Lung (tissue), 12 donors: Measurements from ENCODE around the gene RGS7. TPM values are rescaled to one million over a fixed set of nuclear protein-coding genes. Genes with fewer than 3 reads are reported as not detected.

Experiments
- ATAC-seq: fragments of 200-7000 bp; cut with Tn5 transposase; one replicate; pipeline ENCODE4 v1.9.1; 2020; ENCODE audit warnings: moderate number of reproducible peaks; ENCODE audit not compliant: insufficient read depth, low FRiP score
- DNase-seq, 3 donors: peaks; one replicate each; pipeline ENCODE4 v3.0.0-alpha.2; 2013 to 2017
- H3K27ac ChIP-seq, 2 donors: one replicate each; pipeline ENCODE4 v1.5.1; 2013; ENCODE audit warnings: mild to moderate bottlenecking in 2 of 2, moderate library complexity in 2 of 2, control low read depth in 1 of 2, inconsistent platforms in 1 of 2, low read depth in 1 of 2, low read length in 1 of 2
- H3K27me3 ChIP-seq, 3 donors: one replicate each; pipeline ENCODE4 v1.5.1; 2013; ENCODE audit warnings: low read length in 2 of 3; ENCODE audit not compliant: control insufficient read depth in 3 of 3, insufficient read depth in 3 of 3
- H3K36me3 ChIP-seq, 4 donors: one replicate each; pipeline ENCODE4 v1.5.1; 2013; ENCODE audit warnings: low read length in 4 of 4, mild to moderate bottlenecking in 1 of 4, moderate library complexity in 1 of 4; ENCODE audit not compliant: control insufficient read depth in 4 of 4, insufficient read depth in 4 of 4
- H3K4me1 ChIP-seq, 5 donors: one replicate each; pipeline ENCODE4 v1.5.1; 2013; ENCODE audit warnings: low read length in 5 of 5, mild to moderate bottlenecking in 2 of 5, moderate library complexity in 1 of 5; ENCODE audit not compliant: control insufficient read depth in 5 of 5, insufficient read depth in 5 of 5
- H3K4me3 ChIP-seq: one replicate; pipeline ENCODE4 v1.5.1; 2013; ENCODE audit warnings: mild to moderate bottlenecking, control low read depth, moderate library complexity
- H3K9ac ChIP-seq, 2 donors: one replicate each; pipeline ENCODE4 v1.5.1; 2013; ENCODE audit warnings: low read length in 2 of 2, control low read depth in 1 of 2; ENCODE audit not compliant: insufficient read depth in 1 of 2
- H3K9me3 ChIP-seq, 4 donors: one replicate each; pipeline ENCODE4 v1.5.1; 2013; ENCODE audit warnings: low read length in 3 of 4, mild to moderate bottlenecking in 1 of 4, moderate library complexity in 1 of 4; ENCODE audit not compliant: control insufficient read depth in 4 of 4, insufficient read depth in 3 of 4
- CTCF ChIP-seq: IDR thresholded peaks from 2 replicates; pipeline ENCODE4 v1.5.1; 2012; ENCODE audit warnings: mild to moderate bottlenecking; ENCODE audit errors: control extremely low read depth, extremely low read depth
- WGBS, 2 donors: extraction: QIAGEN DNeasy Blood & Tissue Kit; methylation state at CpG; one replicate each; pipeline ENCODE4 v1.1.7; 2013; 5-methylcytosine and 5-hydroxymethylcytosine counted together
- polyA plus RNA-seq, 2 donors: library from polyadenylated mRNA; stranded (reverse); fragments of 200-250 nt; gene quantifications; one replicate each; pipeline ENCODE4 v1.2.1, GENCODE V29; 2013
- total RNA-seq, 2 donors: library from RNA; depleted of rRNA in 1 of 2; stranded (reverse); fragments of >200 nt in 1 of 2; gene quantifications; one replicate each; pipeline ENCODE4 v1.2.1, GENCODE V29; 2014 to 2021
- donor health status: control.
- donor health status: control.
- donor health status: Bipolar disorder and iron deficiency.
- donor health status: healthy.
- donor health status: DM: yes; HTN: yes; CAD: no.

Gene RGS7
- total and polyA plus RNA-seq, 4 donors = 0.06 to 0.25 (median 0.08) TPM; not detected in 1

DNA sequence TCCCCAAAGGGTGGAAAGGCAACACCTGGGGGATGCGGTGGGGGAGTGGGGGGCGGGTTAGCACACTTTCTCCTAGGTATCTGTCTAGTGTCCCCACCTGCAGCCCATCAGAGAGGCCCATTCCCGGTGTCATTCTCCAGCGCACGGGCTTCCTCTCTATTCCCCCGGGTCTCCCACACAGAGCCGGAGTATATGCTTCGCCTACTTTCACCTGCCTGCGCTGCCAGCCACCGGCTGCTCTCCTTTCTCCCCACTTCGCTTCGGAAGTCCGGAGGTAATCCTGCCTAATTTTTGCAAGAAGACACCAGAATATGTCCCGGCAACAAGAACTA lies 852 bp downstream of the RGS7 start:
- no peak overlapping the region for H3K27ac ChIP-seq
- TF ChIP-seq CTCF = no peak
- no peak for ATAC-seq
- H3K4me1 ChIP-seq = peaks cover 0 to 9% (median 0%) of the 10 kb centered on the region in 5 donors
- H3K27me3 ChIP-seq = peaks cover 0 to 31% (median 10%) of the 10 kb centered on the region in 3 donors
- 6% methylated on average over 14 of the region's 14 CpGs for WGBS, 2 donors
- no peaks in the 10 kb centered on the region for H3K9me3 ChIP-seq
- no peak overlapping the region for H3K9ac ChIP-seq
- H3K36me3 ChIP-seq = no peaks in the 10 kb centered on the region
- no peak overlapping the region for H3K4me3 ChIP-seq
- peak in 1 of 3 donors; percentile 4 for DNase-seq

GRCh38 chr1:241355311-241356010 lies 1.5 kb downstream of the RGS7 start:
- no peak for TF ChIP-seq CTCF
- no peak overlapping the region for H3K4me3 ChIP-seq
- no peaks in the 10 kb centered on the region for H3K36me3 ChIP-seq
- no peak overlapping the region for H3K9ac ChIP-seq
- 79 to 85% methylated on average over 11 of the region's 11 CpGs for WGBS, 2 donors
- ATAC-seq (no peak), DNase-seq (no peak)
- peaks cover 0 to 9% (median 0%) of the 10 kb centered on the region in 5 donors for H3K4me1 ChIP-seq
- H3K27me3 ChIP-seq = peaks cover 0 to 31% (median 10%) of the 10 kb centered on the region in 3 donors
- no peaks in the 10 kb centered on the region for H3K9me3 ChIP-seq
- no peak overlapping the region for H3K27ac ChIP-seq

GRCh38 chr1:241352401-241352800 lies 4.6 kb downstream of the RGS7 start:
- Histone ChIP-seq H3K36me3 (no peaks in the 10 kb centered on the region), H3K9me3 (no peaks in the 10 kb centered on the region), H3K27ac (no peak overlapping the region), H3K4me3 (no peak overlapping the region), H3K9ac (no peak overlapping the region), H3K4me1 (peaks cover 0 to 9% (median 0%) of the 10 kb centered on the region in 5 donors), H3K27me3 (peaks cover 0 to 17% (median 10%) of the 10 kb centered on the region in 3 donors)
- WGBS, 2 donors = 86 to 93% methylated on average over 2 of the region's 2 CpGs
- no peak for DNase-seq
- ATAC-seq = no peak
- TF ChIP-seq CTCF = no peak
